A673 (cell line): ENCODE measurements around the gene MYBL2. TPM values are rescaled to one million over a fixed set of nuclear protein-coding genes. Genes with fewer than 3 reads are reported as not detected.

Source experiments
- BruUV-seq: library from RNA; stranded (reverse); fragments of 400-500 nt; replicated peaks from 2 replicates; lab custom pipeline; 2021; lab: Mats Ljungman, UMichigan
- CTCF ChIA-PET: fragments of 300-600 bp; sonication (Branson Sonifier 250); formaldehyde crosslinking; loops from one replicate; lab custom pipeline; 2022; ENCODE audit warnings: antibody characterized with exemption; lab: Charles Lee
- POLR2A ChIA-PET: fragments of 300-600 bp; sonication (Branson Sonifier 250); formaldehyde crosslinking; loops from one replicate; lab custom pipeline; 2022; ENCODE audit warnings: antibody characterized with exemption; ENCODE audit not compliant: low non-redundant PET; lab: Charles Lee
- DNase-seq: peaks from one replicate; pipeline ENCODE4 v3.0.0-alpha.2; 2015; ENCODE audit warnings: low spot score
- H3K27ac ChIP-seq: fragments of 200-600 bp; sonication (generic); 2 replicates; pipeline ENCODE4 v1.5.1; 2016; ENCODE audit warnings: mixed run types, low read depth, mild to moderate bottlenecking, mixed read lengths, antibody characterized with exemption, low read length; ENCODE audit not compliant: poor library complexity, severe bottlenecking
- H3K27me3 ChIP-seq: fragments of 200-600 bp; sonication (generic); replicated peaks from 2 replicates; pipeline ENCODE4 v1.6.1; 2017; ENCODE audit warnings: mixed run types, low read depth, mild to moderate bottlenecking, mixed read lengths, antibody characterized with exemption, low read length; ENCODE audit not compliant: insufficient read depth, poor library complexity
- H3K36me3 ChIP-seq: fragments of 200-600 bp; sonication (generic); 2 replicates; pipeline ENCODE4 v1.6.1; 2016; ENCODE audit warnings: mixed run types, mild to moderate bottlenecking, mixed read lengths, antibody characterized with exemption, low read length; ENCODE audit not compliant: insufficient read depth, poor library complexity, severe bottlenecking
- H3K4me1 ChIP-seq: fragments of 200-600 bp; sonication (generic); 2 replicates; pipeline ENCODE4 v1.6.1; 2017; ENCODE audit warnings: mixed run types, mild to moderate bottlenecking, mixed read lengths, antibody characterized with exemption, low read length; ENCODE audit not compliant: insufficient read depth, poor library complexity, severe bottlenecking
- H3K4me3 ChIP-seq: fragments of 200-600 bp; sonication (generic); 2 replicates; pipeline ENCODE4 v1.5.1; 2016; ENCODE audit warnings: low read depth, mixed run types, mild to moderate bottlenecking, mixed read lengths, low read length; ENCODE audit not compliant: poor library complexity, severe bottlenecking
- H3K9me3 ChIP-seq: fragments of 200-600 bp; sonication (generic); 2 replicates; pipeline ENCODE4 v1.6.1; 2016; ENCODE audit warnings: mixed run types, low read depth, mild to moderate bottlenecking, mixed read lengths, antibody characterized with exemption, low read length; ENCODE audit not compliant: poor library complexity, severe bottlenecking
- CTCF ChIP-seq: fragments of 300-800, 200-600 bp; sonication (generic); conservative IDR thresholded peaks from 2 replicates; pipeline ENCODE4 v1.5.1; 2017; ENCODE audit warnings: low read depth, mild to moderate bottlenecking, antibody characterized with exemption, low read length, moderate library complexity, mixed read lengths
- EZH2 ChIP-seq: fragments of 200-600 bp; sonication (generic); IDR thresholded peaks from 2 replicates; pipeline ENCODE4 v1.6.1; 2017; ENCODE audit warnings: borderline replicate concordance, low read depth, mild to moderate bottlenecking, mixed read lengths, antibody characterized with exemption, low read length; ENCODE audit not compliant: poor library complexity, severe bottlenecking
- intact Hi-C: fragments of 100-400 bp; cut with micrococcal nuclease; formaldehyde crosslinking; loops from one replicate; pipeline ENCODE4 v1.10.0; 2022; ENCODE audit not compliant: unreplicated experiment
- total RNA-seq: library from RNA; stranded (reverse); gene quantifications from 2 replicates; pipeline ENCODE4 v1.2.3, GENCODE V29; 2021

MYBL2 gene
- total RNA-seq, 1 experiment from 2014 or later = 256 TPM

DNA sequence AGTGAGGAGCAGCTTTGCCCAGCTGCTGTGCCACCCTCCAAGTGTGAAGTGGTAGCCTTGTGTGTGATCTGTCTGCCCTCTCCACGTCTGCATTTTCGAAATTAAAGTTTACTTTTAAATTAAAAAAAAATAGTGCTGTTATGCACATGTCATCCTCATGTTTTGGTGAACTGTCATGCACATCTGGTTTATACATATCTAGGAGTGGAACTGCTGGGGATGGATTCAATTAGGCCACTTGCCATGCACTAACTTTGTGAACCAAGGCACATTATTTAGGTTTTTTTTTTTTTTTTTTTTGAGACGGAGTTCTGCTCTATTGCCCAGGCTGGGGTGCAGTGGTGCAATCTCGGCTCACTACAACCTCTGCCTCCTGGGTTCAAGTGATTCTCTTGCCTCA is 56.3 kb downstream of the MYBL2 start:
- Histone ChIP-seq H3K4me1 (no peaks in the 10 kb centered on the region), H3K36me3 (no peaks in the 10 kb centered on the region), H3K27me3 (no peaks in the 10 kb centered on the region), H3K4me3 (no peak overlapping the region), H3K9me3 (no peaks in the 10 kb centered on the region), H3K27ac (no peak overlapping the region)
- TF ChIP-seq CTCF = no peak
- TF ChIP-seq EZH2 = no peak
- ChIA-PET CTCF (no interaction called here), POLR2A (no interaction called here)
- DNase-seq = no peak
- BruUV-seq = no TSS peak
- intact Hi-C loops = no loop called here

GRCh38 chr20:43723735-43724134 is 56.8 kb downstream of the MYBL2 start:
- TF ChIP-seq CTCF (no peak), EZH2 (no peak)
- no TSS peak for BruUV-seq
- ChIA-PET CTCF (interaction anchor here (0.6 kb wide), 1 partner anchor 368 kb away, joined by 3 read pairs; no protein-coding TSS in a partner anchor), POLR2A (interaction anchor here (0.7 kb wide), 1 partner anchor 368 kb away, joined by 5 read pairs; no protein-coding TSS in a partner anchor)
- no peaks in the 10 kb centered on the region for H3K36me3 ChIP-seq
- H3K4me1 ChIP-seq = no peaks in the 10 kb centered on the region
- H3K4me3 ChIP-seq = no peak overlapping the region
- no peak overlapping the region for H3K27ac ChIP-seq
- intact Hi-C loops = no loop called here
- no peaks in the 10 kb centered on the region for H3K9me3 ChIP-seq
- H3K27me3 ChIP-seq = no peaks in the 10 kb centered on the region
- DNase-seq = no peak

GRCh38 chr20:43724383-43724782 is 57.5 kb downstream of the MYBL2 start:
- Histone ChIP-seq H3K9me3 (no peaks in the 10 kb centered on the region), H3K4me1 (no peaks in the 10 kb centered on the region), H3K4me3 (no peak overlapping the region), H3K27me3 (no peaks in the 10 kb centered on the region), H3K36me3 (no peaks in the 10 kb centered on the region), H3K27ac (no peak overlapping the region)
- no TSS peak for BruUV-seq
- intact Hi-C loops = no loop called here
- CTCF ChIA-PET = interaction anchor here (0.6 kb wide), 1 partner anchor 368 kb away, joined by 3 read pairs; no protein-coding TSS in a partner anchor
- DNase-seq = no peak
- no peak for TF ChIP-seq EZH2
- no peak for TF ChIP-seq CTCF
- POLR2A ChIA-PET = interaction anchor here (0.7 kb wide), 1 partner anchor 368 kb away, joined by 5 read pairs; no protein-coding TSS in a partner anchor
